ENCODE data around the gene INPP5A. TPM values are rescaled to one million over a fixed set of nuclear protein-coding genes. Genes with fewer than 3 reads are reported as not detected.

The INPP5A gene
- total RNA-seq, 1 donor from 2014 or later = 14.2 TPM

GRCh38 chr10:132612571-132613504 lies 75.3 kb downstream of the INPP5A start:
- H3K27ac ChIP-seq = no peak overlapping the region
- no peaks in the 10 kb centered on the region for H3K9me3 ChIP-seq (ENCODE audit: low read depth)
- H3K27me3 ChIP-seq = no peaks in the 10 kb centered on the region
- TF ChIP-seq CTCF (IDR thresholded peaks at IDR 0.05) (no peak), EZH2phosphoT487 (IDR thresholded peaks at IDR 0.05) (no peak), EZH2 (IDR thresholded peaks at IDR 0.05) (no peak)
- no peak overlapping the region for H3K9ac ChIP-seq
- Mint-ChIP-seq H3K4me3 (no peak overlapping the region), H3K27me3 (ENCODE audit: insufficient read depth, low read depth) (peaks cover 8% of the 10 kb centered on the region), H3K4me1 (peaks cover 11% of the 10 kb centered on the region), H3K9me3 (no peaks in the 10 kb centered on the region), H3K36me3 (no peaks in the 10 kb centered on the region), H3K27ac (no peak overlapping the region)
- no peaks in the 10 kb centered on the region for H4K20me1 ChIP-seq (ENCODE audit: low read depth)
- no peaks in the 10 kb centered on the region for H3K36me3 ChIP-seq
- peaks cover 4% of the 10 kb centered on the region for H3K4me1 ChIP-seq
- no peak overlapping the region for H2AFZ ChIP-seq (replicated peaks)
- no peak overlapping the region for H3K4me3 ChIP-seq
- no peaks in the 10 kb centered on the region for H3F3A ChIP-seq (ENCODE audit: low read depth)
- no peaks in the 10 kb centered on the region for H3K79me2 ChIP-seq (ENCODE audit: low read depth)
- DNase-seq (ENCODE audit: low spot score) = peak; percentile 32
- H3K4me2 ChIP-seq = no peak overlapping the region

- Histone ChIP-seq H4K20me1 (ENCODE audit: low read depth) (no peaks in the 10 kb centered on the region), H3K4me1 (peaks cover 4% of the 10 kb centered on the region), H3K27me3 (no peaks in the 10 kb centered on the region), H3K27ac (no peak overlapping the region), H3K4me3 (no peak overlapping the region), H3K4me2 (no peak overlapping the region), H3F3A (ENCODE audit: low read depth) (no peaks in the 10 kb centered on the region), H2AFZ (replicated peaks) (no peak overlapping the region), H3K9me3 (ENCODE audit: low read depth) (no peaks in the 10 kb centered on the region), H3K9ac (no peak overlapping the region), H3K36me3 (no peaks in the 10 kb centered on the region), H3K79me2 (ENCODE audit: low read depth) (no peaks in the 10 kb centered on the region)
- Mint-ChIP-seq H3K27me3 (ENCODE audit: insufficient read depth, low read depth) (peaks cover 8% of the 10 kb centered on the region), H3K9me3 (no peaks in the 10 kb centered on the region), H3K36me3 (no peaks in the 10 kb centered on the region), H3K27ac (no peak overlapping the region), H3K4me3 (no peak overlapping the region), H3K4me1 (peaks cover 11% of the 10 kb centered on the region)
- TF ChIP-seq CTCF (IDR thresholded peaks at IDR 0.05) (no peak), EZH2phosphoT487 (IDR thresholded peaks at IDR 0.05) (no peak), EZH2 (IDR thresholded peaks at IDR 0.05) (no peak)
- no peak for DNase-seq (ENCODE audit: low spot score)
Observed at GRCh38 chr10:132613566-132614348, 76.2 kb downstream of the INPP5A start.

- no peaks in the 10 kb centered on the region for H3K9me3 ChIP-seq (ENCODE audit: low read depth)
Observed at GRCh38 chr10:132614431-132615340, 77.1 kb downstream of the INPP5A start.

More at GRCh38 chr10:132614431-132615340, 77.1 kb downstream of the INPP5A start:
- no peak overlapping the region for H3K4me3 ChIP-seq
- no peak overlapping the region for H3K9ac ChIP-seq
- H3K79me2 ChIP-seq (ENCODE audit: low read depth) = no peaks in the 10 kb centered on the region
- no peak overlapping the region for H3K4me3 Mint-ChIP-seq
- no peak overlapping the region for H3K27ac ChIP-seq
- H3K27me3 Mint-ChIP-seq (ENCODE audit: insufficient read depth, low read depth) = peaks cover 8% of the 10 kb centered on the region
- TF ChIP-seq EZH2phosphoT487 (IDR thresholded peaks at IDR 0.05) (no peak), CTCF (IDR thresholded peaks at IDR 0.05) (no peak), EZH2 (IDR thresholded peaks at IDR 0.05) (no peak)
- peaks cover 7% of the 10 kb centered on the region for H3K4me1 Mint-ChIP-seq
- DNase-seq (ENCODE audit: low spot score) = no peak
- H3K9me3 Mint-ChIP-seq = no peaks in the 10 kb centered on the region
- no peaks in the 10 kb centered on the region for H4K20me1 ChIP-seq (ENCODE audit: low read depth)
- H3K27me3 ChIP-seq = no peaks in the 10 kb centered on the region
- peaks cover 2% of the 10 kb centered on the region for H3K36me3 Mint-ChIP-seq
- H3K4me1 ChIP-seq = peaks cover 4% of the 10 kb centered on the region
- H2AFZ ChIP-seq (replicated peaks) = no peak overlapping the region
- H3F3A ChIP-seq (ENCODE audit: low read depth) = no peaks in the 10 kb centered on the region
- H3K27ac Mint-ChIP-seq = no peak overlapping the region
- H3K4me2 ChIP-seq = no peak overlapping the region
- no peaks in the 10 kb centered on the region for H3K36me3 ChIP-seq
